Liver (tissue), 9 donors: ENCODE data around the gene NUDT9. TPM values are rescaled to one million over a fixed set of nuclear protein-coding genes. Genes with fewer than 3 reads are reported as not detected.

ENCODE experiments used
- DNase-seq: peaks from one replicate; pipeline ENCODE4 v3.0.0-alpha.2; 2017; ENCODE audit warnings: low spot score
- H3K27ac ChIP-seq, 2 donors: one replicate each; pipeline ENCODE4 v1.7.0; 2013; ENCODE audit warnings: inconsistent platforms in 2 of 2, low read length in 2 of 2, control low read depth in 1 of 2, low read depth in 1 of 2, mild to moderate bottlenecking in 1 of 2
- H3K27me3 ChIP-seq, 4 donors: one replicate each; pipeline versions ENCODE4 v1.6.1 to v1.7.0; 2013; ENCODE audit warnings: low read length in 3 of 4, inconsistent platforms in 1 of 4, mild to moderate bottlenecking in 1 of 4, moderate library complexity in 1 of 4; ENCODE audit not compliant: control insufficient read depth in 4 of 4, insufficient read depth in 4 of 4
- H3K36me3 ChIP-seq, 4 donors: one replicate each; pipeline versions ENCODE4 v1.6.1 to v1.7.0; 2013; ENCODE audit warnings: low read length in 3 of 4, mild to moderate bottlenecking in 3 of 4, low read depth in 1 of 4, moderate library complexity in 1 of 4; ENCODE audit not compliant: control insufficient read depth in 4 of 4, insufficient read depth in 3 of 4
- H3K4me1 ChIP-seq, 4 donors: one replicate each; pipeline versions ENCODE4 v1.6.1 to v1.7.0; 2013; ENCODE audit warnings: low read length in 3 of 4, mild to moderate bottlenecking in 3 of 4, moderate library complexity in 1 of 4; ENCODE audit not compliant: control insufficient read depth in 4 of 4, insufficient read depth in 4 of 4
- H3K4me3 ChIP-seq, 3 donors: one replicate each; pipeline versions ENCODE4 v1.6.1 to v1.7.0; 2013; ENCODE audit warnings: low read length in 3 of 3, control low read depth in 1 of 3, low read depth in 1 of 3, mild to moderate bottlenecking in 1 of 3
- H3K9ac ChIP-seq, 2 donors: one replicate each; pipeline ENCODE4 v1.7.0; 2013; ENCODE audit warnings: low read length in 2 of 2, mild to moderate bottlenecking in 2 of 2, moderate library complexity in 2 of 2, control low read depth in 1 of 2, low read depth in 1 of 2
- H3K9me3 ChIP-seq, 4 donors: one replicate each; pipeline versions ENCODE4 v1.6.1 to v1.7.0; 2013; ENCODE audit warnings: low read length in 3 of 4; ENCODE audit not compliant: control insufficient read depth in 4 of 4
- ATF3 ChIP-seq: IDR thresholded peaks from 2 replicates; pipeline ENCODE4 v1.6.1; 2016; ENCODE audit warnings: antibody characterized with exemption
- CTCF ChIP-seq: fragments of 150-350 bp; IDR thresholded peaks from 2 replicates; pipeline ENCODE4 v1.5.1; 2017; ENCODE audit warnings: improper control_type of control experiment, low read depth, low read length; ENCODE audit not compliant: missing input control
- EGR1 ChIP-seq, 2 donors: IDR thresholded peaks; 2 replicates each; pipeline ENCODE4 v1.6.1; 2016 to 2018; ENCODE audit warnings: antibody characterized with exemption in 2 of 2, low read depth in 2 of 2
- FOXA1 ChIP-seq: IDR thresholded peaks from 2 replicates; pipeline ENCODE4 v1.6.1; 2016; ENCODE audit warnings: antibody characterized with exemption
- FOXA2 ChIP-seq: IDR thresholded peaks from 2 replicates; pipeline ENCODE4 v1.6.1; 2016; ENCODE audit warnings: antibody characterized with exemption
- GABPA ChIP-seq, 2 donors: IDR thresholded peaks in 1 of 2; conservative IDR thresholded peaks in 1 of 2; 2 replicates each; pipeline ENCODE4 v1.6.1; 2016; ENCODE audit warnings: antibody characterized with exemption in 2 of 2, mild to moderate bottlenecking in 1 of 2, moderate library complexity in 1 of 2
- HNF4A ChIP-seq, 2 donors: conservative IDR thresholded peaks; 2 replicates each; pipeline ENCODE4 v1.6.1; 2016; ENCODE audit warnings: antibody characterized with exemption in 2 of 2, mild to moderate bottlenecking in 2 of 2
- HNF4G ChIP-seq: IDR thresholded peaks from 2 replicates; pipeline ENCODE4 v1.6.1; 2016; ENCODE audit warnings: antibody characterized with exemption
- JUND ChIP-seq, 2 donors: IDR thresholded peaks; 2 replicates each; pipeline ENCODE4 v1.6.1; 2016; ENCODE audit warnings: antibody characterized with exemption in 2 of 2
- MAX ChIP-seq: IDR thresholded peaks from 2 replicates; pipeline ENCODE4 v1.6.1; 2016; ENCODE audit warnings: antibody characterized with exemption
- NR2F2 ChIP-seq: IDR thresholded peaks from 2 replicates; pipeline ENCODE4 v1.6.1; 2016; ENCODE audit warnings: antibody characterized with exemption
- RAD21 ChIP-seq, 2 donors: IDR thresholded peaks; 2 replicates each; pipeline ENCODE4 v1.6.1; 2016; ENCODE audit warnings: antibody characterized with exemption in 2 of 2, mild to moderate bottlenecking in 2 of 2
- REST ChIP-seq: IDR thresholded peaks from 2 replicates; pipeline ENCODE4 v1.6.1; 2016; ENCODE audit warnings: antibody characterized with exemption, mild to moderate bottlenecking
- RXRA ChIP-seq, 2 donors: IDR thresholded peaks; 2 replicates each; pipeline ENCODE4 v1.6.1; 2017 to 2018; ENCODE audit warnings: antibody characterized with exemption in 2 of 2, mild to moderate bottlenecking in 1 of 2
- SP1 ChIP-seq: IDR thresholded peaks from 2 replicates; pipeline ENCODE4 v1.6.1; 2018; ENCODE audit warnings: antibody characterized with exemption, mild to moderate bottlenecking
- TAF1 ChIP-seq: conservative IDR thresholded peaks from 2 replicates; pipeline ENCODE4 v1.6.1; 2016; ENCODE audit warnings: antibody characterized with exemption, mild to moderate bottlenecking
- YY1 ChIP-seq: IDR thresholded peaks from 2 replicates; pipeline ENCODE4 v1.6.1; 2016; ENCODE audit warnings: antibody characterized with exemption, mild to moderate bottlenecking
- ZBTB33 ChIP-seq: IDR thresholded peaks from 2 replicates; pipeline ENCODE4 v1.6.1; 2016; ENCODE audit warnings: antibody characterized with exemption
- WGBS: extraction: QIAGEN DNeasy Blood & Tissue Kit; methylation state at CpG from one replicate; pipeline ENCODE4 v1.1.7; 2013; 5-methylcytosine and 5-hydroxymethylcytosine counted together
- polyA plus RNA-seq, 2 donors: library from polyadenylated mRNA; stranded (reverse) in 1 of 2; unstranded in 1 of 2; fragments of 200-250 nt in 1 of 2; fragments of >200 nt in 1 of 2; fragmentation: Nextera tagmentation in 1 of 2; extraction: Ambion mirVana in 1 of 2; gene quantifications; one replicate each; pipeline versions ENCODE4 v1.2.1 to v1.2.3, GENCODE V29; 2013 to 2015
- total RNA-seq, 2 donors: library from RNA; depleted of rRNA; stranded (reverse); fragments of >200 nt; gene quantifications; one replicate each; pipeline ENCODE4 v1.2.3, GENCODE V29; 2014
- donor health status: healthy.
- donor health status: healthy.
- donor health status: healthy.
- donor health status: healthy.
- donor health status: healthy.

The NUDT9 gene
- total and polyA plus RNA-seq, 4 donors, result 9.2 to 37.3 (median 26.9) TPM

- TF ChIP-seq YY1 (no peak), NR2F2 (no peak), GABPA (IDR thresholded peaks at IDR 0.05 in 1 of 2, conservative IDR thresholded peaks at IDR 0.05 in 1 of 2) (no peak)
Measured at GRCh38 chr4:87499403-87500091, 77.2 kb downstream of the NUDT9 start (continued).

GRCh38 chr4:87500092-87500462 is 77.7 kb downstream of the NUDT9 start:
- DNase-seq, result no peak
- Histone ChIP-seq H3K4me3 (no peak overlapping the region), H3K27ac (no peak overlapping the region), H3K27me3 (no peaks in the 10 kb centered on the region), H3K9me3 (no peaks in the 10 kb centered on the region), H3K36me3 (no peaks in the 10 kb centered on the region), H3K4me1 (peaks cover 0 to 9% (median 5%) of the 10 kb centered on the region in 4 donors), H3K9ac (no peak overlapping the region)
- TF ChIP-seq TAF1, result no peak
- TF ChIP-seq ATF3, result no peak
- no peak for TF ChIP-seq HNF4G
- WGBS, result 88% methylated on average over 4 of the region's 4 CpGs

GRCh38 chr4:87502580-87503238 is 80.3 kb downstream of the NUDT9 start:
- no peak overlapping the region for H3K4me3 ChIP-seq
- H3K27ac ChIP-seq, result no peak overlapping the region
- DNase-seq, result no peak
- H3K9me3 ChIP-seq, result no peaks in the 10 kb centered on the region
- TF ChIP-seq CTCF, result no peak
- no peak for TF ChIP-seq RAD21 (IDR thresholded peaks at IDR 0.05)
- TF ChIP-seq FOXA1, result no peak
- TF ChIP-seq TAF1, result no peak
- no peak for TF ChIP-seq JUND (IDR thresholded peaks at IDR 0.05)
- TF ChIP-seq MAX, result no peak
- no peak for TF ChIP-seq HNF4A (conservative IDR thresholded peaks at IDR 0.05)
- TF ChIP-seq REST, result no peak
- TF ChIP-seq SP1, result no peak
- no peak for TF ChIP-seq ATF3
- TF ChIP-seq YY1, result no peak
- TF ChIP-seq NR2F2, result no peak
- TF ChIP-seq HNF4G, result no peak
- TF ChIP-seq FOXA2, result no peak
- TF ChIP-seq ZBTB33, result no peak
- TF ChIP-seq EGR1 (IDR thresholded peaks at IDR 0.05; ENCODE audit: low read depth in 2 of 2), result no peak
- no peak for TF ChIP-seq RXRA (IDR thresholded peaks at IDR 0.05)
- TF ChIP-seq GABPA (IDR thresholded peaks at IDR 0.05 in 1 of 2, conservative IDR thresholded peaks at IDR 0.05 in 1 of 2), result no peak
- no peak overlapping the region for H3K9ac ChIP-seq
- H3K4me1 ChIP-seq, result peaks cover 0 to 9% (median 5%) of the 10 kb centered on the region in 4 donors
- no peaks in the 10 kb centered on the region for H3K36me3 ChIP-seq
- no peaks in the 10 kb centered on the region for H3K27me3 ChIP-seq
